HepG2 (cell line): ENCODE measurements around the gene KRT2. TPM values are rescaled to one million over a fixed set of nuclear protein-coding genes. Genes with fewer than 3 reads are reported as not detected.

Experiments used
- ATAC-seq: fragments of 200-7000 bp; cut with Tn5 transposase; 3 replicates; pipeline ENCODE4 v1.9.1; 2020; ENCODE audit warnings: mild to moderate bottlenecking, moderate library complexity
- BruUV-seq: library from RNA; stranded (reverse); fragments of 400-500 nt; replicated peaks from 2 replicates; lab custom pipeline; 2021; lab: Mats Ljungman, UMichigan
- CTCF ChIA-PET: fragments of 300-600 bp; formaldehyde crosslinking; extraction: SDS; loops from one replicate; lab custom pipeline; 2021; ENCODE audit warnings: low total read pairs, inconsistent platforms, low intra/inter-chr PET ratio; lab: Yijun Ruan, JAX
- POLR2A ChIA-PET: fragments of 350-600 bp; sonication (Branson Sonifier 250); formaldehyde crosslinking; loops from one replicate; lab custom pipeline; 2020; ENCODE audit warnings: antibody characterized with exemption, inconsistent platforms; lab: Yijun Ruan, JAX
- DNase-seq: peaks from one replicate; pipeline ENCODE4 v3.0.0-alpha.2; 2015; ENCODE audit warnings: low spot score
- FAIRE-seq: peaks from 3 replicates; lab custom pipeline; 2011; peaks lifted over from hg19 to GRCh38; lab: Jason Lieb, UNC
- H2AFZ ChIP-seq: one replicate; pipeline ENCODE4 v1.6.1; 2011; ENCODE audit warnings: low read length, inconsistent platforms
- H3K27ac ChIP-seq: fragments of 300-600 bp; 3 replicates; pipeline ENCODE4 v1.8.0; 2011; ENCODE audit warnings: mixed run types, mild to moderate bottlenecking, mixed read lengths, low read length, inconsistent platforms; ENCODE audit not compliant: insufficient read depth; ENCODE audit errors: extremely low read length
- H3K27me3 ChIP-seq, 2 experiments: fragments of 200-600 bp in 1 of 2; 2 replicates in 1 of 2; 3 replicates in 1 of 2; pipeline versions ENCODE4 v1.6.0 to v1.8.0; 2011; ENCODE audit warnings: low read length in 2 of 2, mild to moderate bottlenecking in 2 of 2, moderate library complexity in 2 of 2, inconsistent platforms in 1 of 2; ENCODE audit not compliant: insufficient read depth in 2 of 2, control insufficient read depth in 1 of 2
- H3K36me3 ChIP-seq, 2 experiments: fragments of 200-600 bp in 1 of 2; replicated peaks in 1 of 2; 2 replicates in 1 of 2; 3 replicates in 1 of 2; pipeline versions ENCODE4 v1.5.1 to v1.8.0; 2011; ENCODE audit warnings: low read length in 2 of 2, inconsistent platforms in 1 of 2; ENCODE audit not compliant: insufficient read depth in 2 of 2, control insufficient read depth in 1 of 2
- H3K4me1 ChIP-seq: 2 replicates; pipeline ENCODE4 v1.5.1; 2012; ENCODE audit warnings: low read length, inconsistent platforms; ENCODE audit not compliant: insufficient read depth
- H3K4me2 ChIP-seq: 2 replicates; pipeline ENCODE4 v1.6.0; 2011; ENCODE audit warnings: low read depth, low read length, inconsistent platforms
- H3K4me3 ChIP-seq, 3 experiments: fragments of 200-600 bp in 1 of 3; sonication (generic), shearing (Covaris generic) in 1 of 3; replicated peaks in 1 of 3; 2 replicates each; pipeline ENCODE4 v1.5.1; 2011 to 2016; ENCODE audit warnings: low read length in 3 of 3, inconsistent platforms in 2 of 3, low read depth in 2 of 3, mild to moderate bottlenecking in 2 of 3, control low read depth in 1 of 3, mixed read lengths in 1 of 3; ENCODE audit not compliant: insufficient read depth in 1 of 3
- H3K79me2 ChIP-seq: one replicate; pipeline ENCODE4 v1.6.1; 2011; ENCODE audit warnings: low read length, inconsistent platforms; ENCODE audit not compliant: insufficient read depth
- H3K9ac ChIP-seq: 2 replicates; pipeline ENCODE4 v1.6.0; 2011; ENCODE audit warnings: mild to moderate bottlenecking, low read depth, low read length, inconsistent platforms; ENCODE audit not compliant: insufficient read depth
- H3K9me3 ChIP-seq: 2 replicates; pipeline ENCODE4 v1.5.1; 2012; ENCODE audit warnings: mild to moderate bottlenecking, low read length
- H4K20me1 ChIP-seq: 2 replicates; pipeline ENCODE4 v1.6.0; 2011; ENCODE audit warnings: inconsistent platforms, mild to moderate bottlenecking, low read length, moderate library complexity; ENCODE audit not compliant: insufficient read depth
- ADNP ChIP-seq: sonication (generic); formaldehyde crosslinking; IDR thresholded peaks from 2 replicates; pipeline ENCODE4 v1.4.0; 2020; ENCODE audit warnings: missing genetic modification reagents
- CHD4 ChIP-seq: fragments of 200-600 bp; sonication (generic); IDR thresholded peaks from 2 replicates; pipeline ENCODE4 v1.7.0; 2017; ENCODE audit warnings: mild to moderate bottlenecking, low read length, borderline replicate concordance
- HOXA9 ChIP-seq: sonication (generic); formaldehyde crosslinking; IDR thresholded peaks from 2 replicates; pipeline ENCODE4 v1.8.1; 2022; ENCODE audit warnings: missing genetic modification reagents, mild to moderate bottlenecking, moderate library complexity, borderline replicate concordance
- LBX2 ChIP-seq: sonication (generic); formaldehyde crosslinking; IDR thresholded peaks from 2 replicates; pipeline ENCODE4 v1.5.0; 2020; ENCODE audit warnings: missing genetic modification reagents, mild to moderate bottlenecking, borderline replicate concordance
- NR3C1 ChIP-seq: sonication (generic); formaldehyde crosslinking; IDR thresholded peaks from 2 replicates; pipeline ENCODE4 v1.4.0; 2020; ENCODE audit warnings: missing genetic modification reagents
- THRA ChIP-seq: sonication (generic); formaldehyde crosslinking; IDR thresholded peaks from 2 replicates; pipeline ENCODE4 v1.4.0; 2020; ENCODE audit warnings: missing genetic modification reagents, borderline replicate concordance
- ZNF569 ChIP-seq: sonication (generic); formaldehyde crosslinking; IDR thresholded peaks from 2 replicates; pipeline ENCODE4 v1.5.0; 2020; ENCODE audit warnings: mild to moderate bottlenecking, missing genetic modification reagents, moderate library complexity, borderline replicate concordance
- ZNF724P ChIP-seq: sonication (generic); formaldehyde crosslinking; IDR thresholded peaks from 2 replicates; pipeline ENCODE4 v1.8.0; 2022; ENCODE audit warnings: missing genetic modification reagents, borderline replicate concordance
- WGBS: methylation state at CpG from one replicate; pipeline ENCODE4 v1.1.6; 2017; ENCODE audit warnings: low lambda C conversion rate; 5-methylcytosine and 5-hydroxymethylcytosine counted together
- in situ Hi-C: cut with HindIII; loops from 2 replicates; pipeline ENCODE4 v1.10.0; 2017; ENCODE audit warnings: low pct_unique_long_range_greater_than_20kb; ENCODE audit not compliant: extremely low pct_ligation_motif_present
- intact Hi-C: fragments of 100-400 bp; cut with micrococcal nuclease; formaldehyde crosslinking; loops from one replicate; pipeline ENCODE4 v1.10.0; 2022; ENCODE audit not compliant: unreplicated experiment
- polyA plus RNA-seq, 8 experiments: library from polyadenylated mRNA; depleted of rRNA in 3 of 8; stranded (reverse) in 7 of 8; unstranded in 1 of 8; fragments of >200 nt; fragmentation: Illumina TruSeq in 4 of 8; extraction: Trizol in 4 of 8; gene quantifications; 2 replicates each; pipeline versions ENCODE4 v1.2.1 to v1.2.3, GENCODE V29; 2011 to 2016; ENCODE audit warnings: low read depth in 4 of 8, missing spikeins in 1 of 8, mixed read lengths in 1 of 8; ENCODE audit not compliant: insufficient read depth in 1 of 8
- total RNA-seq, 5 experiments: library from RNA; depleted of rRNA; stranded (reverse); fragments of >200 nt; fragmentation: Illumina TruSeq; extraction: Trizol; gene quantifications; 2 replicates each; pipeline ENCODE4 v1.2.3, GENCODE V29; 2016; ENCODE audit warnings: low read depth in 1 of 5

Gene KRT2
- total and polyA plus RNA-seq, 2 of the 13 experiments (the other 11 are each of a cell fraction or from before 2014, with no cell fraction given) = not detected

- ChIA-PET POLR2A (no interaction called here), CTCF (no interaction called here)
- Histone ChIP-seq H3K79me2 (no peaks in the 10 kb centered on the region), H3K4me1 (no peaks in the 10 kb centered on the region), H3K9ac (no peak overlapping the region), H3K9me3 (no peaks in the 10 kb centered on the region), H3K27ac (no peak overlapping the region), H3K4me2 (no peak overlapping the region), H3K4me3 (no peak overlapping the region), H3K36me3 (no peaks in the 10 kb centered on the region), H2AFZ (no peak overlapping the region), H4K20me1 (no peaks in the 10 kb centered on the region), H3K27me3 (peaks cover 0 to 29% of the 10 kb centered on the region in 2 experiments; a peak in 2 of 5 replicates)
- no TSS peak for BruUV-seq
- intact Hi-C loops (no loop called here), in situ Hi-C loops (loop anchor here (25.0 kb wide), 1 partner anchor 310 kb away; no protein-coding TSS in a partner anchor)
- ATAC-seq (no peak), DNase-seq (no peak), FAIRE-seq (no peak)
- no peak for TF ChIP-seq LBX2
- no peak for TF ChIP-seq CHD4
- no peak for TF ChIP-seq NR3C1 (CRISPR knock-in tag)
- TF ChIP-seq THRA = no peak
- no peak for TF ChIP-seq HOXA9 (CRISPR knock-in tag)
- no peak for TF ChIP-seq ZNF569 (CRISPR knock-in tag)
- TF ChIP-seq ZNF724P = no peak
- TF ChIP-seq ADNP = no peak
- WGBS = 0% methylated on average over 1 of the region's 1 CpG
Measured at GRCh38 chr12:52677671-52678070, 25.7 kb upstream of the KRT2 start.
